ENCODE results near the gene SLC24A3. TPM values are rescaled to one million over a fixed set of nuclear protein-coding genes. Genes with fewer than 3 reads are reported as not detected.

The SLC24A3 gene
- total and polyA plus RNA-seq, 2 experiments from 2014 or later = 0.81 to 2.5 TPM

DNA sequence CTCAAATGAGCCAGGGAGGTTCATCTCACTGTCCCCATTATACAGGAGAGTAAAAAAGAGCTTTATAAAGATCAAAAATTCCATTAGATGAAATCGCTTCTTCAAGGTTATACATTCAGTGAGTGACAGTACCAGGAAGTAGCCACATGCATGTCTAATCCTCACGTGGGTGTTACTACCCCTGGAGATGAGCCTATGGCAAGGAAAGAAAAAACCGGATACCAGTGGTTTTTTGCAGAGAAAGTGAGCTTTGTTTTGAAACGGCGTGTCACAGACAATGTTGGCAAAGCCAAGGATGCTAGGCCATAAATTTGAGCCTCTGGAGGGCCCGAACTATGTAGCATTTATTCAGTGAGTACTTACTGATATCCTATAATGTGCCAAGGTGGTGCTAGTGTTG is 330.7 kb downstream of the SLC24A3 start:
- H3K9me3 Mint-ChIP-seq = no peaks in the 10 kb centered on the region
- no peak overlapping the region for H3K27ac ChIP-seq (ENCODE audit: low read depth)

DNA sequence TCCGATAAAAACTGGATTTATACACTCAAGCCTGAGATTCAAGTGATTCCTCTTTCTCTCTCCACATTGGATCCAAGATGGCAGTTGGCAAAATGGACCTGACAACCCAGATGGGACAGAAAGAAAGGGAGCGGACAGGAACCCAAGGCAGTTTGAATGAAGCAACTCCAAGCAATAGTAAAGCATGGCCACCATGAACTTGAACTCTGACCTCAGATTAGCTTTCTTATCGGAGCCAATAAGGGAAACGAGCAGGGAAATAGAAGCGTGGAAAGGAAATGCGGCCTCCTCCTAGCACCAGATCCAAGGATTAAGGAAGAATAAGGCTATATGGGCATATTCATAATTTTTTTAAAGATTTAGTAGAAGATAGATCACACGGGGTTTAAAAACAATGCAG is 332.2 kb downstream of the SLC24A3 start:
- Mint-ChIP-seq H3K27ac (no peak overlapping the region), H3K4me1 (peaks cover 10% of the 10 kb centered on the region; the same call in 2 of the 3 replicates), H3K36me3 (ENCODE audit: low read depth) (no peaks in the 10 kb centered on the region), H3K4me3 (no peak overlapping the region), H3K9me3 (no peaks in the 10 kb centered on the region), H3K27me3 (ENCODE audit: insufficient read depth, low read depth, poor library complexity) (no peaks in the 10 kb centered on the region)
- no peak overlapping the region for H2AFZ ChIP-seq
- ATAC-seq = no peak
- H3K4me3 ChIP-seq = no peak overlapping the region
- TF ChIP-seq, protein P1, sequence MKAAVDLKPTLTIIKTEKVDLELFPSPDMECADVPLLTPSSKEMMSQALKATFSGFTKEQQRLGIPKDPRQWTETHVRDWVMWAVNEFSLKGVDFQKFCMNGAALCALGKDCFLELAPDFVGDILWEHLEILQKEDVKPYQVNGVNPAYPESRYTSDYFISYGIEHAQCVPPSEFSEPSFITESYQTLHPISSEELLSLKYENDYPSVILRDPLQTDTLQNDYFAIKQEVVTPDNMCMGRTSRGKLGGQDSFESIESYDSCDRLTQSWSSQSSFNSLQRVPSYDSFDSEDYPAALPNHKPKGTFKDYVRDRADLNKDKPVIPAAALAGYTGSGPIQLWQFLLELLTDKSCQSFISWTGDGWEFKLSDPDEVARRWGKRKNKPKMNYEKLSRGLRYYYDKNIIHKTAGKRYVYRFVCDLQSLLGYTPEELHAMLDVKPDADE (IDR thresholded peaks at IDR 0.05) = no peak
- TF ChIP-seq JUNB (IDR thresholded peaks at IDR 0.05; ENCODE audit: unreplicated experiment) (no peak), EZH2phosphoT487 (IDR thresholded peaks at IDR 0.05; ENCODE audit: unreplicated experiment) (no peak)
- TF ChIP-seq, protein P2, sequence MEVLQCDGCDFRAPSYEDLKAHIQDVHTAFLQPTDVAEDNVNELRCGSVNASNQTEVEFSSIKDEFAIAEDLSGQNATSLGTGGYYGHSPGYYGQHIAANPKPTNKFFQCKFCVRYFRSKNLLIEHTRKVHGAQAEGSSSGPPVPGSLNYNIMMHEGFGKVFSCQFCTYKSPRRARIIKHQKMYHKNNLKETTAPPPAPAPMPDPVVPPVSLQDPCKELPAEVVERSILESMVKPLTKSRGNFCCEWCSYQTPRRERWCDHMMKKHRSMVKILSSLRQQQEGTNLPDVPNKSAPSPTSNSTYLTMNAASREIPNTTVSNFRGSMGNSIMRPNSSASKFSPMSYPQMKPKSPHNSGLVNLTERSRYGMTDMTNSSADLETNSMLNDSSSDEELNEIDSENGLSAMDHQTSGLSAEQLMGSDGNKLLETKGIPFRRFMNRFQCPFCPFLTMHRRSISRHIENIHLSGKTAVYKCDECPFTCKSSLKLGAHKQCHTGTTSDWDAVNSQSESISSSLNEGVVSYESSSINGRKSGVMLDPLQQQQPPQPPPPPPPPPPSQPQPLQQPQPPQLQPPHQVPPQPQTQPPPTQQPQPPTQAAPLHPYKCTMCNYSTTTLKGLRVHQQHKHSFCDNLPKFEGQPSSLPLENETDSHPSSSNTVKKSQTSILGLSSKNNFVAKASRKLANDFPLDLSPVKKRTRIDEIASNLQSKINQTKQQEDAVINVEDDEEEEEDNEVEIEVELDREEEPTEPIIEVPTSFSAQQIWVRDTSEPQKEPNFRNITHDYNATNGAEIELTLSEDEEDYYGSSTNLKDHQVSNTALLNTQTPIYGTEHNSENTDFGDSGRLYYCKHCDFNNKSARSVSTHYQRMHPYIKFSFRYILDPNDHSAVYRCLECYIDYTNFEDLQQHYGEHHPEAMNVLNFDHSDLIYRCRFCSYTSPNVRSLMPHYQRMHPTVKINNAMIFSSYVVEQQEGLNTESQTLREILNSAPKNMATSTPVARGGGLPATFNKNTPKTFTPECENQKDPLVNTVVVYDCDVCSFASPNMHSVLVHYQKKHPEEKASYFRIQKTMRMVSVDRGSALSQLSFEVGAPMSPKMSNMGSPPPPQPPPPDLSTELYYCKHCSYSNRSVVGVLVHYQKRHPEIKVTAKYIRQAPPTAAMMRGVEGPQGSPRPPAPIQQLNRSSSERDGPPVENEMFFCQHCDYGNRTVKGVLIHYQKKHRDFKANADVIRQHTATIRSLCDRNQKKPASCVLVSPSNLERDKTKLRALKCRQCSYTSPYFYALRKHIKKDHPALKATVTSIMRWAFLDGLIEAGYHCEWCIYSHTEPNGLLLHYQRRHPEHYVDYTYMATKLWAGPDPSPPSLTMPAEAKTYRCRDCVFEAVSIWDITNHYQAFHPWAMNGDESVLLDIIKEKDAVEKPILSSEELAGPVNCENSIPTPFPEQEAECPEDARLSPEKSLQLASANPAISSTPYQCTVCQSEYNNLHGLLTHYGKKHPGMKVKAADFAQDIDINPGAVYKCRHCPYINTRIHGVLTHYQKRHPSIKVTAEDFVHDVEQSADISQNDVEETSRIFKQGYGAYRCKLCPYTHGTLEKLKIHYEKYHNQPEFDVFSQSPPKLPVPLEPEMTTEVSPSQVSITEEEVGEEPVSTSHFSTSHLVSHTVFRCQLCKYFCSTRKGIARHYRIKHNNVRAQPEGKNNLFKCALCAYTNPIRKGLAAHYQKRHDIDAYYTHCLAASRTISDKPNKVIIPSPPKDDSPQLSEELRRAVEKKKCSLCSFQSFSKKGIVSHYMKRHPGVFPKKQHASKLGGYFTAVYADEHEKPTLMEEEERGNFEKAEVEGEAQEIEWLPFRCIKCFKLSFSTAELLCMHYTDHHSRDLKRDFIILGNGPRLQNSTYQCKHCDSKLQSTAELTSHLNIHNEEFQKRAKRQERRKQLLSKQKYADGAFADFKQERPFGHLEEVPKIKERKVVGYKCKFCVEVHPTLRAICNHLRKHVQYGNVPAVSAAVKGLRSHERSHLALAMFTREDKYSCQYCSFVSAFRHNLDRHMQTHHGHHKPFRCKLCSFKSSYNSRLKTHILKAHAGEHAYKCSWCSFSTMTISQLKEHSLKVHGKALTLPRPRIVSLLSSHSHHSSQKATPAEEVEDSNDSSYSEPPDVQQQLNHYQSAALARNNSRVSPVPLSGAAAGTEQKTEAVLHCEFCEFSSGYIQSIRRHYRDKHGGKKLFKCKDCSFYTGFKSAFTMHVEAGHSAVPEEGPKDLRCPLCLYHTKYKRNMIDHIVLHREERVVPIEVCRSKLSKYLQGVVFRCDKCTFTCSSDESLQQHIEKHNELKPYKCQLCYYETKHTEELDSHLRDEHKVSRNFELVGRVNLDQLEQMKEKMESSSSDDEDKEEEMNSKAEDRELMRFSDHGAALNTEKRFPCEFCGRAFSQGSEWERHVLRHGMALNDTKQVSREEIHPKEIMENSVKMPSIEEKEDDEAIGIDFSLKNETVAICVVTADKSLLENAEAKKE (CRISPR knock-in tag; IDR thresholded peaks at IDR 0.05) = no peak
- TF ChIP-seq, protein P3, sequence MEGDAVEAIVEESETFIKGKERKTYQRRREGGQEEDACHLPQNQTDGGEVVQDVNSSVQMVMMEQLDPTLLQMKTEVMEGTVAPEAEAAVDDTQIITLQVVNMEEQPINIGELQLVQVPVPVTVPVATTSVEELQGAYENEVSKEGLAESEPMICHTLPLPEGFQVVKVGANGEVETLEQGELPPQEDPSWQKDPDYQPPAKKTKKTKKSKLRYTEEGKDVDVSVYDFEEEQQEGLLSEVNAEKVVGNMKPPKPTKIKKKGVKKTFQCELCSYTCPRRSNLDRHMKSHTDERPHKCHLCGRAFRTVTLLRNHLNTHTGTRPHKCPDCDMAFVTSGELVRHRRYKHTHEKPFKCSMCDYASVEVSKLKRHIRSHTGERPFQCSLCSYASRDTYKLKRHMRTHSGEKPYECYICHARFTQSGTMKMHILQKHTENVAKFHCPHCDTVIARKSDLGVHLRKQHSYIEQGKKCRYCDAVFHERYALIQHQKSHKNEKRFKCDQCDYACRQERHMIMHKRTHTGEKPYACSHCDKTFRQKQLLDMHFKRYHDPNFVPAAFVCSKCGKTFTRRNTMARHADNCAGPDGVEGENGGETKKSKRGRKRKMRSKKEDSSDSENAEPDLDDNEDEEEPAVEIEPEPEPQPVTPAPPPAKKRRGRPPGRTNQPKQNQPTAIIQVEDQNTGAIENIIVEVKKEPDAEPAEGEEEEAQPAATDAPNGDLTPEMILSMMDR (conservative IDR thresholded peaks at IDR 0.05; ENCODE audit: low read depth in 2 of 2) = no peak
- H3K79me2 ChIP-seq (replicated peaks; ENCODE audit: insufficient read depth) = no peaks in the 10 kb centered on the region
- DNase-seq (ENCODE audit: low spot score) = no peak
- no peaks in the 10 kb centered on the region for H3K27me3 ChIP-seq (ENCODE audit: insufficient read depth)
- H3K4me1 ChIP-seq (ENCODE audit: insufficient read depth) = peaks cover 4% of the 10 kb centered on the region
- H3K27ac ChIP-seq (ENCODE audit: low read depth) = no peak overlapping the region
- H4K20me1 ChIP-seq (replicated peaks; ENCODE audit: insufficient read depth) = no peaks in the 10 kb centered on the region
- peaks cover 6% of the 10 kb centered on the region; the same call in 1 of the 2 replicates for H3K9me2 ChIP-seq (ENCODE audit: insufficient read depth)
- H3K36me3 ChIP-seq (ENCODE audit: insufficient read depth) = no peaks in the 10 kb centered on the region
- no peak overlapping the region for H3K4me2 ChIP-seq
- H3F3A ChIP-seq (replicated peaks; ENCODE audit: low read depth) = no peaks in the 10 kb centered on the region

More for the DNA sequence above, 330.7 kb downstream of the SLC24A3 start:
- no peaks in the 10 kb centered on the region for H3K36me3 Mint-ChIP-seq (ENCODE audit: low read depth)
- no peaks in the 10 kb centered on the region for H4K20me1 ChIP-seq (replicated peaks; ENCODE audit: insufficient read depth)
- no peaks in the 10 kb centered on the region for H3K36me3 ChIP-seq (ENCODE audit: insufficient read depth)
- H3K79me2 ChIP-seq (replicated peaks; ENCODE audit: insufficient read depth) = no peaks in the 10 kb centered on the region
- no peaks in the 10 kb centered on the region for H3K27me3 Mint-ChIP-seq (ENCODE audit: insufficient read depth, low read depth, poor library complexity)
- TF ChIP-seq ZNF331 (CRISPR knock-in tag; IDR thresholded peaks at IDR 0.05; ENCODE audit: low read depth) (no peak), STAT1 (IDR thresholded peaks at IDR 0.05; ENCODE audit: unreplicated experiment) (no peak)
- H3F3A ChIP-seq (replicated peaks; ENCODE audit: low read depth) = no peaks in the 10 kb centered on the region
- no peak overlapping the region for H3K4me3 ChIP-seq
- H3K9me2 ChIP-seq (ENCODE audit: insufficient read depth) = peaks cover 3% of the 10 kb centered on the region; the same call in 1 of the 2 replicates
- ATAC-seq (no peak), DNase-seq (ENCODE audit: low spot score) (no peak)
- no peak overlapping the region for H3K4me2 ChIP-seq
- H3K4me1 Mint-ChIP-seq = peaks cover 12% of the 10 kb centered on the region; the same call in 2 of the 3 replicates
- H3K4me1 ChIP-seq (ENCODE audit: insufficient read depth) = peaks cover 4% of the 10 kb centered on the region
- H3K4me3 Mint-ChIP-seq = no peak overlapping the region
- no peak overlapping the region for H3K27ac Mint-ChIP-seq
- no peak overlapping the region for H2AFZ ChIP-seq
- no peaks in the 10 kb centered on the region for H3K27me3 ChIP-seq (ENCODE audit: insufficient read depth)
